ENCODE data around the gene PLEKHA7.

The PLEKHA7 gene

DNA sequence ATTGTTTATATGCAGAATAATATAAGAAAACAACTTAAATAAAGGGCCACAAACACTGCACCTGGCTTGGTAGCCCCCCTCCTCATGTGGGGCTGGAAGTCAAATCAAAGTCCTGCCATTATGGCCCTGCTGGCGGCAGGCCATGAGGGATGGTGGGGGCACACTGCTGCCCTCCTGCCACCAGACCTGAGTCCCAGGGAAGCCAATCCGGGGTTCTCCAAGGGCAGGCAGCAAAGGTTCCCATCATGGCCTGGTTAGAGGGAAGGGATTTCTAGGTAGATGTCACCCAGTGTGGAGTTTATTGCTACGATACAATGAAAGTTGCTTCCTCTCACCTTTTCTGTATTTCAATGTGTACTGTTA, 236.6 kb downstream of the PLEKHA7 start:
- Histone ChIP-seq H3K4me2 (ENCODE audit: low read length) (no peak overlapping the region), H3K4me3 (ENCODE audit: low read length) (no peak overlapping the region), H3K27me3 (ENCODE audit: control insufficient read depth, low read length) (peaks cover 3% of the 10 kb centered on the region; the same call in 1 of the 2 replicates), H3K9me2 (replicated peaks; ENCODE audit: control insufficient read depth, low read length) (no peaks in the 10 kb centered on the region), H3F3A (ENCODE audit: control insufficient read depth, insufficient read depth) (no peaks in the 10 kb centered on the region), H3K9me3 (ENCODE audit: control insufficient read depth, insufficient read depth, low read length) (no peaks in the 10 kb centered on the region), H3K4me1 (ENCODE audit: control insufficient read depth, low read length) (no peaks in the 10 kb centered on the region), H4K20me1 (ENCODE audit: control insufficient read depth, insufficient read depth, low read depth, low read length) (no peaks in the 10 kb centered on the region), H3K79me2 (ENCODE audit: control insufficient read depth, low read length) (no peaks in the 10 kb centered on the region), H3K27ac (ENCODE audit: low read depth, low read length) (no peak overlapping the region), H3K36me3 (ENCODE audit: control insufficient read depth, low read length) (no peaks in the 10 kb centered on the region)
- TF ChIP-seq EZH2phosphoT487 (IDR thresholded peaks at IDR 0.05; ENCODE audit: borderline replicate concordance, low read length) = no peak
- TF ChIP-seq, protein P1, sequence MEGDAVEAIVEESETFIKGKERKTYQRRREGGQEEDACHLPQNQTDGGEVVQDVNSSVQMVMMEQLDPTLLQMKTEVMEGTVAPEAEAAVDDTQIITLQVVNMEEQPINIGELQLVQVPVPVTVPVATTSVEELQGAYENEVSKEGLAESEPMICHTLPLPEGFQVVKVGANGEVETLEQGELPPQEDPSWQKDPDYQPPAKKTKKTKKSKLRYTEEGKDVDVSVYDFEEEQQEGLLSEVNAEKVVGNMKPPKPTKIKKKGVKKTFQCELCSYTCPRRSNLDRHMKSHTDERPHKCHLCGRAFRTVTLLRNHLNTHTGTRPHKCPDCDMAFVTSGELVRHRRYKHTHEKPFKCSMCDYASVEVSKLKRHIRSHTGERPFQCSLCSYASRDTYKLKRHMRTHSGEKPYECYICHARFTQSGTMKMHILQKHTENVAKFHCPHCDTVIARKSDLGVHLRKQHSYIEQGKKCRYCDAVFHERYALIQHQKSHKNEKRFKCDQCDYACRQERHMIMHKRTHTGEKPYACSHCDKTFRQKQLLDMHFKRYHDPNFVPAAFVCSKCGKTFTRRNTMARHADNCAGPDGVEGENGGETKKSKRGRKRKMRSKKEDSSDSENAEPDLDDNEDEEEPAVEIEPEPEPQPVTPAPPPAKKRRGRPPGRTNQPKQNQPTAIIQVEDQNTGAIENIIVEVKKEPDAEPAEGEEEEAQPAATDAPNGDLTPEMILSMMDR (IDR thresholded peaks at IDR 0.05; ENCODE audit: low read depth, low read length, poor library complexity, severe bottlenecking) = no peak

DNA sequence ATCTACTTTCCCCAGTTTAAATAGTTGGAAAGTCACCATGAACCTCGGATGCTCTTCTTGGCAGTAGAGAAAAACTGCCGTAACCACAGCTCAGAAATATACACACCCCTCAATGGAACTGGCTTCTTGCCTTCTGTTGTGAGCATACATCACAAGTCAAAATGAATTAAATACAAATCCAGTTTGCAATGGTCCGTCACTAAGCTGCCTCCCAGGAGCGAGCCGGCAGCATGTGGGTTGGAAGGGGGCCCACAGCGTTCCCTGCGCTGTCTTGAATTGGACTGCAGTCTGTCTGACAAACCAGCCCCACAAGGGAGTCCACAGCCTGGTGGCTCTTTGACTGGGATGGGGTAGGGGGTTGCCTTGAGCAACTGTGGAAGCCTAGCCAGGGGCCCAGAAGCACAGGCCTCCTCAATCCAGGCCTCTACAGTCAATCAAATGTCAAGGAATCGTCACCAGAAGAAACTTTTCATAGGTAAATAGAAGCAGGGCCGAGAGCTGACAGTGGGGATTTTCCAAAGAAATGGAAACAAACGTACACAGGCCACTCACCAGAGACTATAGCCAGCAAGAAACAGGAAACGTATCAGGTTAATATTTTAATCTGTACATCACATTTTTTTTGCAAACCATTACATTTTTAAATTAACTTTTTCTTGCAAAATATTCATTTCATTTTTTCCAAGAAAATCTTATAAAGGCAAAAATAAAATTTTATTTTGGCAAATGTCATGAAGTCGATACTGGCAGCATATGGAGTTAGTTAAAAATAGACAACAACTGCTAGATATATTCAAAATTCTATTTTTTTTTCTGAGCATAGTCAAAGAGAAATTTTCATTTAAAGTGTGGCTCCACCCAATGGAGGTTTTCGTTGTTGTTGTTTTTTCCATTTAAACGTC, 237.3 kb downstream of the PLEKHA7 start:
- TF ChIP-seq, protein P1 (IDR thresholded peaks at IDR 0.05; ENCODE audit: low read depth, low read length, poor library complexity, severe bottlenecking) = no peak
- TF ChIP-seq EZH2phosphoT487 (IDR thresholded peaks at IDR 0.05; ENCODE audit: borderline replicate concordance, low read length) = no peak
- no peaks in the 10 kb centered on the region for H3K36me3 ChIP-seq (ENCODE audit: control insufficient read depth, low read length)
- no peak overlapping the region for H3K4me3 ChIP-seq (ENCODE audit: low read length)
- no peaks in the 10 kb centered on the region for H3K79me2 ChIP-seq (ENCODE audit: control insufficient read depth, low read length)
- peaks cover 3% of the 10 kb centered on the region; the same call in 1 of the 2 replicates for H3K27me3 ChIP-seq (ENCODE audit: control insufficient read depth, low read length)
- H3K9me3 ChIP-seq (ENCODE audit: control insufficient read depth, insufficient read depth, low read length) = no peaks in the 10 kb centered on the region
- no peaks in the 10 kb centered on the region for H3K4me1 ChIP-seq (ENCODE audit: control insufficient read depth, low read length)
- no peak overlapping the region for H3K4me2 ChIP-seq (ENCODE audit: low read length)
- H3K27ac ChIP-seq (ENCODE audit: low read depth, low read length) = no peak overlapping the region
- no peaks in the 10 kb centered on the region for H4K20me1 ChIP-seq (ENCODE audit: control insufficient read depth, insufficient read depth, low read depth, low read length)
- H3F3A ChIP-seq (ENCODE audit: control insufficient read depth, insufficient read depth) = no peaks in the 10 kb centered on the region
- H3K9me2 ChIP-seq (replicated peaks; ENCODE audit: control insufficient read depth, low read length) = no peaks in the 10 kb centered on the region

DNA sequence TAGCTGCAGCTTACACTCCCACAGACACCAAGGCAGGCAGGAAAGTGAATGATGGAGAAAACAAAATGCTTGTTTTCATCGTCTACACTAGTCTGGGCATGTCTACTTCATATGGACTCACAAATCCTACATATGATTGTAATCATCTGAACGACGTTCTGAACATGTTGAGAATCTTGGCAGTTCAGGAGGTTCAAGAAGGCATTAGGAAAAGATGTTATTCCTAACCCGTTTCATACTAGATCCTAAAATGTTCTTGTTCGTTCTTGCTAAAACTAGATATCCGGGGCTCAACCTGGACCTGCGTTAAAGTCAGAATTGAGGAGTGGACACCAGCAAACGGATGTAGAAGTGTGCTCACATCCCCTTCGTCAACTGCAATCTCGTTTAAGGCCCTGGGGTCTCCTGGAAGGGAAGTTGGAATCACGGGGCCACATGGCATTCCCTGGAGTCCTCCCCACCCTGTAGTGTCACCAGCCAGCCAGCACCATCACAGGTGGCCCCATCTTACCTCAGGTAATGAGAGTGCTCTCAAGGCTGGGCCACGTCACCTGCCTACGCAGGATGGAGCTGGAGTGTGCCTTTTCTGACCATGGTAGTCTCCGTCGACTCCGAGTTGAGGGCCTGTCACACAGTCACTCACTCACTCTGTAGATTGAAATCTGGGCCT, 238.5 kb downstream of the PLEKHA7 start:
- no peak for TF ChIP-seq EZH2phosphoT487 (IDR thresholded peaks at IDR 0.05; ENCODE audit: borderline replicate concordance, low read length)
- TF ChIP-seq, protein P1 (IDR thresholded peaks at IDR 0.05; ENCODE audit: low read depth, low read length, poor library complexity, severe bottlenecking) = no peak
- no peaks in the 10 kb centered on the region for H3K79me2 ChIP-seq (ENCODE audit: control insufficient read depth, low read length)
- no peak overlapping the region for H3K27ac ChIP-seq (ENCODE audit: low read depth, low read length)
- no peaks in the 10 kb centered on the region for H3K9me3 ChIP-seq (ENCODE audit: control insufficient read depth, insufficient read depth, low read length)
- no peaks in the 10 kb centered on the region for H3K4me1 ChIP-seq (ENCODE audit: control insufficient read depth, low read length)
- H3F3A ChIP-seq (ENCODE audit: control insufficient read depth, insufficient read depth) = no peaks in the 10 kb centered on the region
- no peaks in the 10 kb centered on the region for H4K20me1 ChIP-seq (ENCODE audit: control insufficient read depth, insufficient read depth, low read depth, low read length)
- H3K36me3 ChIP-seq (ENCODE audit: control insufficient read depth, low read length) = no peaks in the 10 kb centered on the region
- H3K27me3 ChIP-seq (ENCODE audit: control insufficient read depth, low read length) = peaks cover 3% of the 10 kb centered on the region; the same call in 1 of the 2 replicates
- no peak overlapping the region for H3K4me3 ChIP-seq (ENCODE audit: low read length)
- H3K9me2 ChIP-seq (replicated peaks; ENCODE audit: control insufficient read depth, low read length) = no peaks in the 10 kb centered on the region
- no peak overlapping the region for H3K4me2 ChIP-seq (ENCODE audit: low read length)

Data from DOHH2 (cell line).